ENCODE measurements around the gene NDNF.

- no peak for TF ChIP-seq CTCF (conservative IDR thresholded peaks at IDR 0.05 in 1 of 2, IDR thresholded peaks at IDR 0.05 in 1 of 2; ENCODE audit: extremely low read depth in 1 of 2, insufficient read depth in 1 of 2, low read depth in 1 of 2, low read length in 2 of 2)
- TF ChIP-seq EZH2 (IDR thresholded peaks at IDR 0.05; ENCODE audit: borderline replicate concordance, low read length): no peak
Observed at GRCh38 chr4:121053601-121054143, 18.7 kb downstream of the NDNF start.

All from mammary epithelial cell (primary cell).